HepG2 (cell line): Measurements from ENCODE around the gene TCF3. TPM values are rescaled to one million over a fixed set of nuclear protein-coding genes. Genes with fewer than 3 reads are reported as not detected.
A peak's percentile ranks its signal among the peaks of the same experiment; 100 is the strongest.

Experiments
- ATAC-seq: fragments of 200-7000 bp; cut with Tn5 transposase; 3 replicates; pipeline ENCODE4 v1.9.1; 2020; ENCODE audit warnings: mild to moderate bottlenecking, moderate library complexity
- BruUV-seq: library from RNA; stranded (reverse); fragments of 400-500 nt; replicated peaks from 2 replicates; lab custom pipeline; 2021; lab: Mats Ljungman, UMichigan
- CTCF ChIA-PET: fragments of 300-600 bp; formaldehyde crosslinking; extraction: SDS; loops from one replicate; lab custom pipeline; 2021; ENCODE audit warnings: low total read pairs, inconsistent platforms, low intra/inter-chr PET ratio; lab: Yijun Ruan, JAX
- POLR2A ChIA-PET: fragments of 350-600 bp; sonication (Branson Sonifier 250); formaldehyde crosslinking; loops from one replicate; lab custom pipeline; 2020; ENCODE audit warnings: antibody characterized with exemption, inconsistent platforms; lab: Yijun Ruan, JAX
- DNase-seq: peaks from one replicate; pipeline ENCODE4 v3.0.0-alpha.2; 2015; ENCODE audit warnings: low spot score
- FAIRE-seq: peaks from 3 replicates; lab custom pipeline; 2011; peaks lifted over from hg19 to GRCh38; lab: Jason Lieb, UNC
- H2AFZ ChIP-seq: one replicate; pipeline ENCODE4 v1.6.1; 2011; ENCODE audit warnings: low read length, inconsistent platforms
- H3K27ac ChIP-seq: fragments of 300-600 bp; 3 replicates; pipeline ENCODE4 v1.8.0; 2011; ENCODE audit warnings: mixed run types, mild to moderate bottlenecking, mixed read lengths, low read length, inconsistent platforms; ENCODE audit not compliant: insufficient read depth; ENCODE audit errors: extremely low read length
- H3K27me3 ChIP-seq, 2 experiments: fragments of 200-600 bp in 1 of 2; 2 replicates in 1 of 2; 3 replicates in 1 of 2; pipeline versions ENCODE4 v1.6.0 to v1.8.0; 2011; ENCODE audit warnings: low read length in 2 of 2, mild to moderate bottlenecking in 2 of 2, moderate library complexity in 2 of 2, inconsistent platforms in 1 of 2; ENCODE audit not compliant: insufficient read depth in 2 of 2, control insufficient read depth in 1 of 2
- H3K36me3 ChIP-seq, 2 experiments: fragments of 200-600 bp in 1 of 2; replicated peaks in 1 of 2; 2 replicates in 1 of 2; 3 replicates in 1 of 2; pipeline versions ENCODE4 v1.5.1 to v1.8.0; 2011; ENCODE audit warnings: low read length in 2 of 2, inconsistent platforms in 1 of 2; ENCODE audit not compliant: insufficient read depth in 2 of 2, control insufficient read depth in 1 of 2
- H3K4me1 ChIP-seq: 2 replicates; pipeline ENCODE4 v1.5.1; 2012; ENCODE audit warnings: low read length, inconsistent platforms; ENCODE audit not compliant: insufficient read depth
- H3K4me2 ChIP-seq: 2 replicates; pipeline ENCODE4 v1.6.0; 2011; ENCODE audit warnings: low read depth, low read length, inconsistent platforms
- H3K4me3 ChIP-seq, 3 experiments: fragments of 200-600 bp in 1 of 3; sonication (generic), shearing (Covaris generic) in 1 of 3; replicated peaks in 1 of 3; 2 replicates each; pipeline ENCODE4 v1.5.1; 2011 to 2016; ENCODE audit warnings: low read length in 3 of 3, inconsistent platforms in 2 of 3, low read depth in 2 of 3, mild to moderate bottlenecking in 2 of 3, control low read depth in 1 of 3, mixed read lengths in 1 of 3; ENCODE audit not compliant: insufficient read depth in 1 of 3
- H3K79me2 ChIP-seq: one replicate; pipeline ENCODE4 v1.6.1; 2011; ENCODE audit warnings: low read length, inconsistent platforms; ENCODE audit not compliant: insufficient read depth
- H3K9ac ChIP-seq: 2 replicates; pipeline ENCODE4 v1.6.0; 2011; ENCODE audit warnings: mild to moderate bottlenecking, low read depth, low read length, inconsistent platforms; ENCODE audit not compliant: insufficient read depth
- H3K9me3 ChIP-seq: 2 replicates; pipeline ENCODE4 v1.5.1; 2012; ENCODE audit warnings: mild to moderate bottlenecking, low read length
- H4K20me1 ChIP-seq: 2 replicates; pipeline ENCODE4 v1.6.0; 2011; ENCODE audit warnings: inconsistent platforms, mild to moderate bottlenecking, low read length, moderate library complexity; ENCODE audit not compliant: insufficient read depth
- AGO2 ChIP-seq: fragments of 200-400 bp; formaldehyde crosslinking; optimal IDR thresholded peaks from 2 replicates; pipeline ENCODE3; 2017; ENCODE audit warnings: mild to moderate bottlenecking, low read depth, low read length, moderate library complexity
- MNT ChIP-seq: fragments of 450-650 bp; IDR thresholded peaks from 2 replicates; pipeline ENCODE4 v1.6.1; 2016
- MZF1 ChIP-seq: sonication (generic); formaldehyde crosslinking; IDR thresholded peaks from 2 replicates; pipeline ENCODE4 v1.8.1; 2023; ENCODE audit warnings: mild to moderate bottlenecking, missing genetic modification reagents, borderline replicate concordance
- NR2F6 ChIP-seq, 2 experiments: IDR thresholded peaks; 2 replicates each; pipeline ENCODE4 v1.6.1; 2016; ENCODE audit warnings: antibody characterized with exemption in 1 of 2, mild to moderate bottlenecking in 1 of 2
- ZNF547 ChIP-seq: sonication (generic); formaldehyde crosslinking; IDR thresholded peaks from 2 replicates; pipeline ENCODE4 v1.5.1; 2020; ENCODE audit warnings: mild to moderate bottlenecking, missing genetic modification reagents
- ZNF747 ChIP-seq: sonication (generic); formaldehyde crosslinking; IDR thresholded peaks from 2 replicates; pipeline ENCODE4 v1.8.1; 2023; ENCODE audit warnings: missing genetic modification reagents, mild to moderate bottlenecking, borderline replicate concordance
- ZSCAN25 ChIP-seq: sonication (generic); formaldehyde crosslinking; IDR thresholded peaks from 2 replicates; pipeline ENCODE4 v1.8.0; 2022; ENCODE audit warnings: mild to moderate bottlenecking, missing genetic modification reagents
- WGBS: methylation state at CpG from one replicate; pipeline ENCODE4 v1.1.6; 2017; ENCODE audit warnings: low lambda C conversion rate; 5-methylcytosine and 5-hydroxymethylcytosine counted together
- in situ Hi-C: cut with HindIII; loops from 2 replicates; pipeline ENCODE4 v1.10.0; 2017; ENCODE audit warnings: low pct_unique_long_range_greater_than_20kb; ENCODE audit not compliant: extremely low pct_ligation_motif_present
- intact Hi-C: fragments of 100-400 bp; cut with micrococcal nuclease; formaldehyde crosslinking; loops from one replicate; pipeline ENCODE4 v1.10.0; 2022; ENCODE audit not compliant: unreplicated experiment
- polyA plus RNA-seq, 8 experiments: library from polyadenylated mRNA; depleted of rRNA in 3 of 8; stranded (reverse) in 7 of 8; unstranded in 1 of 8; fragments of >200 nt; fragmentation: Illumina TruSeq in 4 of 8; extraction: Trizol in 4 of 8; gene quantifications; 2 replicates each; pipeline versions ENCODE4 v1.2.1 to v1.2.3, GENCODE V29; 2011 to 2016; ENCODE audit warnings: low read depth in 4 of 8, missing spikeins in 1 of 8, mixed read lengths in 1 of 8; ENCODE audit not compliant: insufficient read depth in 1 of 8
- total RNA-seq, 5 experiments: library from RNA; depleted of rRNA; stranded (reverse); fragments of >200 nt; fragmentation: Illumina TruSeq; extraction: Trizol; gene quantifications; 2 replicates each; pipeline ENCODE4 v1.2.3, GENCODE V29; 2016; ENCODE audit warnings: low read depth in 1 of 5

Gene TCF3
- total and polyA plus RNA-seq, 2 of the 13 experiments (the other 11 are each of a cell fraction or from before 2014, with no cell fraction given): 51.4 to 53.2 TPM

GRCh38 chr19:1613808-1614570 lies 38.4 kb downstream of the TCF3 start:
- H2AFZ ChIP-seq: no peak overlapping the region
- in situ Hi-C loops: no loop called here
- H3K9me3 ChIP-seq: no peaks in the 10 kb centered on the region
- DNase-seq (no peak), ATAC-seq (no peak), FAIRE-seq (no peak)
- H3K4me2 ChIP-seq: no peak overlapping the region
- no peak overlapping the region for H3K4me3 ChIP-seq
- H3K79me2 ChIP-seq: no peaks in the 10 kb centered on the region
- H3K9ac ChIP-seq: no peak overlapping the region
- no TSS peak for BruUV-seq
- TF ChIP-seq AGO2 (peak; percentile 8), ZNF547 (CRISPR knock-in tag) (no peak), ZSCAN25 (CRISPR knock-in tag) (no peak)
- peaks cover 34 to 50% of the 10 kb centered on the region in 2 experiments; a peak in 4 of 5 replicates for H3K36me3 ChIP-seq
- H3K27me3 ChIP-seq: no peaks in the 10 kb centered on the region
- WGBS: 98% methylated on average over 22 of the region's 32 CpGs
- H3K27ac ChIP-seq: no peak overlapping the region
- ChIA-PET CTCF (no interaction called here), POLR2A (no interaction called here)
- no peaks in the 10 kb centered on the region for H4K20me1 ChIP-seq
- intact Hi-C loops: no loop called here
- no peaks in the 10 kb centered on the region for H3K4me1 ChIP-seq

GRCh38 chr19:1613146-1613545 lies 39.3 kb downstream of the TCF3 start:
- DNase-seq: no peak
- no peaks in the 10 kb centered on the region for H3K79me2 ChIP-seq
- intact Hi-C loops: no loop called here
- BruUV-seq: no TSS peak
- ChIA-PET POLR2A (no interaction called here), CTCF (no interaction called here)
- H3K4me2 ChIP-seq: no peak overlapping the region
- no peaks in the 10 kb centered on the region for H3K27me3 ChIP-seq
- FAIRE-seq: no peak
- no peak for TF ChIP-seq NR2F6 (IDR thresholded peaks at IDR 0.05)
- TF ChIP-seq NR2F6 (CRISPR knock-in tag; IDR thresholded peaks at IDR 0.05): no peak
- no peak for TF ChIP-seq MZF1 (CRISPR knock-in tag)
- TF ChIP-seq MNT: 0 out of 2 replicates have a peak, but pooled peaks have one; percentile 37
- no peak for TF ChIP-seq ZNF747
- no peaks in the 10 kb centered on the region for H3K4me1 ChIP-seq
- WGBS: 100% methylated on average over 4 of the region's 9 CpGs
- H3K9me3 ChIP-seq: no peaks in the 10 kb centered on the region
- H3K9ac ChIP-seq: no peak overlapping the region
- H2AFZ ChIP-seq: no peak overlapping the region
- H3K27ac ChIP-seq: no peak overlapping the region
- no peaks in the 10 kb centered on the region for H4K20me1 ChIP-seq
- H3K4me3 ChIP-seq: no peak overlapping the region
- no peak for ATAC-seq
- peaks cover 32 to 48% of the 10 kb centered on the region in 2 experiments; a peak in 4 of 5 replicates for H3K36me3 ChIP-seq
- in situ Hi-C loops: no loop called here
